SU-DHL-6 (cell line): ENCODE results near the gene CALN1.

ENCODE experiments used
- CTCF ChIP-seq: fragments of 200-600 bp; sonication (generic); IDR thresholded peaks from one replicate; pipeline ENCODE4 v1.5.1; 2017; ENCODE audit warnings: antibody characterized with exemption, mild to moderate bottlenecking, low read length, moderate library complexity; ENCODE audit not compliant: insufficient read depth, poor library complexity, severe bottlenecking
- EZH2phosphoT487 ChIP-seq: fragments of 200-600 bp; sonication (generic), shearing (Covaris generic); conservative IDR thresholded peaks from 2 replicates; pipeline ENCODE4 v1.6.1; 2018; ENCODE audit warnings: mild to moderate bottlenecking, antibody characterized with exemption, low read length, moderate library complexity, mixed read lengths

GRCh38 chr7:72430531-72430930 is 18.4 kb upstream of the CALN1 start:
- TF ChIP-seq CTCF: no peak
- TF ChIP-seq EZH2phosphoT487: no peak
